Glutamatergic neuron (in vitro differentiated cells): ENCODE data around the gene RLN3. TPM values are rescaled to one million over a fixed set of nuclear protein-coding genes. Genes with fewer than 3 reads are reported as not detected.

Experiments used
- DNase-seq: peaks from one replicate; pipeline ENCODE4 v3.0.0; 2022
- H3K27ac Mint-ChIP-seq: one replicate; pipeline ENCODE4 v1.8.0; 2020; ENCODE audit warnings: mild to moderate bottlenecking, mixed read lengths, inconsistent platforms; ENCODE audit not compliant: unreplicated experiment
- H3K27me3 Mint-ChIP-seq: one replicate; pipeline ENCODE4 v1.8.0; 2020; ENCODE audit warnings: mild to moderate bottlenecking, moderate library complexity, mixed read lengths, inconsistent platforms; ENCODE audit not compliant: unreplicated experiment
- H3K36me3 Mint-ChIP-seq: one replicate; pipeline ENCODE4 v1.8.0; 2020; ENCODE audit warnings: mild to moderate bottlenecking, mixed read lengths, inconsistent platforms; ENCODE audit not compliant: unreplicated experiment
- H3K4me1 Mint-ChIP-seq: one replicate; pipeline ENCODE4 v1.8.0; 2020; ENCODE audit warnings: mild to moderate bottlenecking, low read depth, mixed read lengths, inconsistent platforms; ENCODE audit not compliant: unreplicated experiment
- H3K4me3 Mint-ChIP-seq: one replicate; pipeline ENCODE4 v1.8.0; 2020; ENCODE audit warnings: mild to moderate bottlenecking, mixed read lengths, inconsistent platforms; ENCODE audit not compliant: unreplicated experiment
- H3K9me3 Mint-ChIP-seq: one replicate; pipeline ENCODE4 v1.8.0; 2020; ENCODE audit warnings: mild to moderate bottlenecking, moderate library complexity, mixed read lengths, inconsistent platforms; ENCODE audit not compliant: unreplicated experiment
- total RNA-seq: library from RNA; stranded (reverse); fragmentation: NEBNext Ultra II Directional; extraction: Animal tissue kit (Norgen Biotek cat#: 25700); gene quantifications from one replicate; pipeline ENCODE4 v1.2.1, GENCODE V29; 2021; ENCODE audit not compliant: unreplicated experiment
- TF ChIP-seq, protein P1 (sequence below): fragments of 200-600 bp; sonication (generic); IDR thresholded peaks from one replicate; pipeline ENCODE4 v1.5.0; 2021; ENCODE audit not compliant: partially characterized antibody, unreplicated experiment

The RLN3 gene
- total RNA-seq, 1 donor from 2014 or later: not detected

- H3K27ac Mint-ChIP-seq: peak within 1 kb of the TSS; percentile 28
- H3K4me1 Mint-ChIP-seq: no peaks in the 10 kb centered on the region
- peaks cover 12% of the 10 kb centered on the region for H3K27me3 Mint-ChIP-seq
- peaks cover 3% of the 10 kb centered on the region for H3K9me3 Mint-ChIP-seq
- H3K36me3 Mint-ChIP-seq: no peaks in the 10 kb centered on the region
- TF ChIP-seq, protein P1, sequence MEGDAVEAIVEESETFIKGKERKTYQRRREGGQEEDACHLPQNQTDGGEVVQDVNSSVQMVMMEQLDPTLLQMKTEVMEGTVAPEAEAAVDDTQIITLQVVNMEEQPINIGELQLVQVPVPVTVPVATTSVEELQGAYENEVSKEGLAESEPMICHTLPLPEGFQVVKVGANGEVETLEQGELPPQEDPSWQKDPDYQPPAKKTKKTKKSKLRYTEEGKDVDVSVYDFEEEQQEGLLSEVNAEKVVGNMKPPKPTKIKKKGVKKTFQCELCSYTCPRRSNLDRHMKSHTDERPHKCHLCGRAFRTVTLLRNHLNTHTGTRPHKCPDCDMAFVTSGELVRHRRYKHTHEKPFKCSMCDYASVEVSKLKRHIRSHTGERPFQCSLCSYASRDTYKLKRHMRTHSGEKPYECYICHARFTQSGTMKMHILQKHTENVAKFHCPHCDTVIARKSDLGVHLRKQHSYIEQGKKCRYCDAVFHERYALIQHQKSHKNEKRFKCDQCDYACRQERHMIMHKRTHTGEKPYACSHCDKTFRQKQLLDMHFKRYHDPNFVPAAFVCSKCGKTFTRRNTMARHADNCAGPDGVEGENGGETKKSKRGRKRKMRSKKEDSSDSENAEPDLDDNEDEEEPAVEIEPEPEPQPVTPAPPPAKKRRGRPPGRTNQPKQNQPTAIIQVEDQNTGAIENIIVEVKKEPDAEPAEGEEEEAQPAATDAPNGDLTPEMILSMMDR: no peak
- peak within 1 kb of the TSS; percentile 97 for H3K4me3 Mint-ChIP-seq
- peak; percentile 62 for DNase-seq
Observed at GRCh38 chr19:14072535-14073260, 44.8 kb downstream of the RLN3 start, which contains the start of gene MISP3. MISP3 (plus strand) TSS chr19:14072786; CDS start chr19:14073310, 524 bp downstream.

DNA sequence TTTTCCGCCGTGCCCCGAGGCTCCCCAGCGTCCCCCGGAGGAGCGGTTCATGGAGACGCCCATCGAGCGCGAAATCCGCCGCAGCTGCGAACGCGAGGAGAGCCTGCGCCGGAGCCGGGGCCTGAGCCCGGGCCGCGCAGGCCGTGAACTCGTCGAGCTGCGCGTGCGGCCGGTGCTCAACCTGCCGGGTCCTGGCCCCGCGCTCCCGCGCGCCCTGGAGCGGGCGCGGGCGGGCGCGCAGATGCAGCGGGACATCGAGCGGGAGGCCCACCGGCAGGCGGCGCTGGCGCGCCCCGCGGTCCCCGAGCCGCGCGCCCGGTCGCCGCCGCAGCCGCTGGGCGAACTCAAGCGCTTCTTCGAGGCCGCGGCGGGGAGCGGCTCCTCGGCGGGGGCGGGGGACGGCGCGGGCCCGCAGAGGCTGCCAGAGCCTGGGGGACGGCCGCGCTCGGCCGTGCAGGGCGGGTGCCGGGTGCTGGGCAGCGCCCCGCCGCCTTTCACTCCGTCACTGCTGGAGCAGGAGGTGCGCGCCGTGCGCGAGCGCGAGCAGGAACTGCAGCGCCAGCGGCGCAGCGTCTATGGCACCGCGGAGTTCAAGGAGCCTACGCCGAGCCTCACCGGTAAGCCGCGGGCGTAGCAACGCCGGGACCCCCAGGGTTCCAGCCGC, 45.4 kb downstream of the RLN3 start:
- H3K36me3 Mint-ChIP-seq: no peaks in the 10 kb centered on the region
- peak overlapping the region; percentile 97 for H3K4me3 Mint-ChIP-seq
- H3K27me3 Mint-ChIP-seq: peaks cover 12% of the 10 kb centered on the region
- no peaks in the 10 kb centered on the region for H3K4me1 Mint-ChIP-seq
- H3K27ac Mint-ChIP-seq: no peak overlapping the region
- DNase-seq: peak; percentile 81
- H3K9me3 Mint-ChIP-seq: peaks cover 3% of the 10 kb centered on the region
- TF ChIP-seq, protein P1: peak; percentile 35

DNA sequence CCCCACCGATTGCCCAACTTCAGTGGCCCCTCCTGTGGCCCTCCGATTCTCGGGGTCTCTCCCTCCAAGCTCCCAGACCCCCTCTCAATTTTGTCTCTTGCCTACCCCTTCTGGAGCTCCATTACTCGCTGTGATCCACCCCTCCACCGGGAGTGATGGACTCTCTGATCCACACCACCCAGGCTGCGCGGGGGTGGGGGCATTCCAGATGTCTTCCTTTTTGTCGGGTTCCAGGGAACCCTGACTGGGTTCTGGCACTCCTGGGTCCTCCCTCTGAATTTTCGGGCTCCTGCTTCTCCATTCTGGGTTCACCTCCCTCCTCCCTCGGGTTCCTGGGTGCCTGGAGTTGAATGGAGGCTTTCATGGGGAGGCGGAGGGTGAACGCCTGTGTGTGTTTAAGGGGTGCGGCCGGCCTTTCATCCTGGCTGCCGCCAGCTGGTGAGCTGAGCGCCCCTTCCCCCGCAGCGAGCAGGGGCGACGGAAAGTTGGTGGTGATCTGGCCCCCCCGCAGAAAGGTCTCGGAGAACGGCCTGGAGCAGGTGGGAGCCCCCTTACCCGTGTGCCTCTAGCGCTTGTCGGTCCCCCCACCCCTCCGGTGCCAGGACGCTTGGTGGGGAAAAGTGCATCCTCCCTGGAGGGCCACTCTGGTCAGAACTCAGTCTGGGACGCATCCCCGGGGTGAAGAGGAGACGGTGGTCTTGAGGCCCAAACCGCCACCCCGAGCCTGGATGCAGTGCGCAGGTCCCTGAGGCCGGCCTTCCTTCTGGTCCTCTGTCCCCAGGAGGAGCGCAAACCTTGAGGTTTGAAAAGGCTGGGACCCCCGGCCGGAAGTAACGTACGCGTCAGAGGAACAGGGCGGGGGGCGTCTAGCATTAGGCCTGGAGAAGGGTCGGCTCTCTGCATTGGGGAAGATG, 46.2 kb downstream of the RLN3 start:
- DNase-seq: peak; percentile 50
- TF ChIP-seq, protein P1: no peak
- no peaks in the 10 kb centered on the region for H3K36me3 Mint-ChIP-seq
- H3K9me3 Mint-ChIP-seq: peaks cover 3% of the 10 kb centered on the region
- H3K4me1 Mint-ChIP-seq: no peaks in the 10 kb centered on the region
- H3K27ac Mint-ChIP-seq: peak overlapping the region; percentile 75
- peak overlapping the region; percentile 97 for H3K4me3 Mint-ChIP-seq
- H3K27me3 Mint-ChIP-seq: peaks cover 12% of the 10 kb centered on the region

- Mint-ChIP-seq H3K9me3 (peaks cover 8% of the 10 kb centered on the region), H3K4me3 (no peak overlapping the region), H3K4me1 (peaks cover 3% of the 10 kb centered on the region), H3K36me3 (no peaks in the 10 kb centered on the region), H3K27ac (no peak overlapping the region), H3K27me3 (peaks cover 12% of the 10 kb centered on the region)
- TF ChIP-seq, protein P1: no peak
- DNase-seq: no peak
Observed at GRCh38 chr19:14078411-14078810, 50.5 kb downstream of the RLN3 start.

Other genes starting within 250 kb of the RLN3 start
- 46.0 TPM for gene ZSWIM4, start 232.7 kb upstream of the RLN3 start, total RNA-seq
- gene NANOS3, start 151.0 kb upstream of the RLN3 start, total RNA-seq: not detected
- 4.6 TPM for gene BRME1, start 122.0 kb upstream of the RLN3 start, total RNA-seq
- 56.3 TPM for gene CC2D1A, start 121.9 kb upstream of the RLN3 start, total RNA-seq
- 8.9 TPM for gene PODNL1, start 89.7 kb upstream of the RLN3 start, total RNA-seq
- gene DCAF15, start 75.6 kb upstream of the RLN3 start, total RNA-seq: 84.4 TPM
- gene RFX1, start 21.8 kb upstream of the RLN3 start, total RNA-seq: 9.4 TPM
- not detected for gene IL27RA, start 3.6 kb downstream of the RLN3 start, total RNA-seq
- 6.7 TPM for gene PALM3, start 33.9 kb downstream of the RLN3 start, total RNA-seq
- gene MISP3, start 44.6 kb downstream of the RLN3 start, total RNA-seq: 2.2 TPM
- 0.71 TPM for gene C19orf67, start 57.6 kb downstream of the RLN3 start, total RNA-seq
- 52.0 TPM for gene SAMD1, start 62.6 kb downstream of the RLN3 start, total RNA-seq
- gene PRKACA, start 89.6 kb downstream of the RLN3 start, total RNA-seq: 82.9 TPM
- gene ASF1B, start 108.4 kb downstream of the RLN3 start, total RNA-seq: 2.3 TPM
- gene ADGRL1, start 178.0 kb downstream of the RLN3 start, total RNA-seq: 68.1 TPM